HepG2 (cell line): ENCODE data around the gene ZNF444. TPM values are rescaled to one million over a fixed set of nuclear protein-coding genes. Genes with fewer than 3 reads are reported as not detected.

Source experiments
- ARID2 ChIP-seq: sonication (generic); formaldehyde crosslinking; IDR thresholded peaks from 2 replicates; pipeline ENCODE4 v1.8.1; 2022; ENCODE audit warnings: mild to moderate bottlenecking, missing genetic modification reagents, borderline replicate concordance
- BCL6 ChIP-seq: IDR thresholded peaks from 2 replicates; pipeline ENCODE4 v1.6.1; 2016; ENCODE audit warnings: missing genetic modification reagents, missing compliant biosample characterization
- EP300 ChIP-seq, 3 experiments: sonication (generic) in 1 of 3; formaldehyde crosslinking in 1 of 3; IDR thresholded peaks; 2 replicates each; pipeline versions ENCODE4 v1.5.1 to v1.6.1; 2011 to 2020; ENCODE audit warnings: low read depth in 2 of 3, low read length in 2 of 3, borderline replicate concordance in 1 of 3, improper control_type of control experiment in 1 of 3, mild to moderate bottlenecking in 1 of 3, missing genetic modification reagents in 1 of 3, moderate library complexity in 1 of 3
- ESRRA ChIP-seq: sonication (generic); formaldehyde crosslinking; IDR thresholded peaks from 2 replicates; pipeline ENCODE4 v1.5.1; 2020; ENCODE audit warnings: mild to moderate bottlenecking, low read depth, missing genetic modification reagents
- FOXA3 ChIP-seq: IDR thresholded peaks from 2 replicates; pipeline ENCODE4 v1.6.1; 2016; ENCODE audit warnings: missing genetic modification reagents, missing compliant biosample characterization
- GFI1 ChIP-seq: sonication (generic); formaldehyde crosslinking; IDR thresholded peaks from 2 replicates; pipeline ENCODE4 v1.5.0; 2020; ENCODE audit warnings: missing genetic modification reagents, mild to moderate bottlenecking, borderline replicate concordance
- HNRNPH1 ChIP-seq: fragments of 200-400 bp; formaldehyde crosslinking; optimal IDR thresholded peaks from 2 replicates; pipeline ENCODE3; 2017; ENCODE audit warnings: mild to moderate bottlenecking, low read depth, low read length
- HNRNPK ChIP-seq: fragments of 200-400 bp; formaldehyde crosslinking; IDR thresholded peaks from 2 replicates; pipeline ENCODE4 v1.6.1; 2018; ENCODE audit warnings: low read length, low read depth, moderate library complexity, mild to moderate bottlenecking; ENCODE audit not compliant: poor library complexity, severe bottlenecking
- HOXA3 ChIP-seq: sonication (generic); formaldehyde crosslinking; IDR thresholded peaks from 2 replicates; pipeline ENCODE4 v1.5.0; 2020; ENCODE audit warnings: missing genetic modification reagents
- HOXA5 ChIP-seq: sonication (generic); formaldehyde crosslinking; IDR thresholded peaks from 2 replicates; pipeline ENCODE4 v1.4.0; 2020; ENCODE audit warnings: missing genetic modification reagents
- MYPOP ChIP-seq: sonication (generic); formaldehyde crosslinking; IDR thresholded peaks from 2 replicates; pipeline ENCODE4 v1.8.1; 2023; ENCODE audit warnings: mild to moderate bottlenecking, moderate library complexity, missing genetic modification reagents
- NCOA1 ChIP-seq: sonication (generic); formaldehyde crosslinking; IDR thresholded peaks from 2 replicates; pipeline ENCODE4 v1.9.0; 2021; ENCODE audit warnings: missing genetic modification reagents
- NFIC ChIP-seq: IDR thresholded peaks from 2 replicates; pipeline ENCODE4 v1.6.1; 2012; ENCODE audit warnings: mild to moderate bottlenecking, low read length, inconsistent platforms
- NFRKB ChIP-seq: fragments of 450-650 bp; IDR thresholded peaks from 2 replicates; pipeline ENCODE4 v1.6.1; 2017
- PLRG1 ChIP-seq: fragments of 450-650 bp; conservative IDR thresholded peaks from 2 replicates; pipeline ENCODE4 v1.6.1; 2016
- TFDP2 ChIP-seq: sonication (generic); formaldehyde crosslinking; IDR thresholded peaks from 2 replicates; pipeline ENCODE4 v1.4.0; 2020; ENCODE audit warnings: missing genetic modification reagents
- ZBTB14 ChIP-seq: sonication (generic); formaldehyde crosslinking; IDR thresholded peaks from 2 replicates; pipeline ENCODE4 v1.4.0; 2020; ENCODE audit warnings: missing genetic modification reagents
- ZFY ChIP-seq: sonication (generic); formaldehyde crosslinking; IDR thresholded peaks from 2 replicates; pipeline ENCODE4 v1.4.0; 2020; ENCODE audit warnings: missing genetic modification reagents
- ZNF263 ChIP-seq: sonication (generic); formaldehyde crosslinking; IDR thresholded peaks from 2 replicates; pipeline ENCODE4 v1.4.0; 2020; ENCODE audit warnings: missing genetic modification reagents
- ZNF3 ChIP-seq: IDR thresholded peaks from 2 replicates; pipeline ENCODE4 v1.7.0; 2017; ENCODE audit warnings: inconsistent platforms
- ZNF30 ChIP-seq: sonication (generic); formaldehyde crosslinking; IDR thresholded peaks from 2 replicates; pipeline ENCODE4 v1.5.0; 2020; ENCODE audit warnings: mild to moderate bottlenecking, missing genetic modification reagents
- ZNF335 ChIP-seq: sonication (generic); formaldehyde crosslinking; IDR thresholded peaks from 2 replicates; pipeline ENCODE4 v1.4.0; 2020; ENCODE audit warnings: missing genetic modification reagents
- ZNF569 ChIP-seq: sonication (generic); formaldehyde crosslinking; IDR thresholded peaks from 2 replicates; pipeline ENCODE4 v1.5.0; 2020; ENCODE audit warnings: mild to moderate bottlenecking, missing genetic modification reagents, moderate library complexity, borderline replicate concordance
- ZNF605 ChIP-seq: sonication (generic); formaldehyde crosslinking; IDR thresholded peaks from 2 replicates; pipeline ENCODE4 v1.8.0; 2022; ENCODE audit warnings: mild to moderate bottlenecking, missing genetic modification reagents
- ZUFSP ChIP-seq: sonication (generic); formaldehyde crosslinking; IDR thresholded peaks from 2 replicates; pipeline ENCODE4 v1.9.0; 2021; ENCODE audit warnings: missing genetic modification reagents, mild to moderate bottlenecking, borderline replicate concordance
- polyA plus RNA-seq, 8 experiments: library from polyadenylated mRNA; depleted of rRNA in 3 of 8; stranded (reverse) in 7 of 8; unstranded in 1 of 8; fragments of >200 nt; fragmentation: Illumina TruSeq in 4 of 8; extraction: Trizol in 4 of 8; gene quantifications; 2 replicates each; pipeline versions ENCODE4 v1.2.1 to v1.2.3, GENCODE V29; 2011 to 2016; ENCODE audit warnings: low read depth in 4 of 8, missing spikeins in 1 of 8, mixed read lengths in 1 of 8; ENCODE audit not compliant: insufficient read depth in 1 of 8
- total RNA-seq, 5 experiments: library from RNA; depleted of rRNA; stranded (reverse); fragments of >200 nt; fragmentation: Illumina TruSeq; extraction: Trizol; gene quantifications; 2 replicates each; pipeline ENCODE4 v1.2.3, GENCODE V29; 2016; ENCODE audit warnings: low read depth in 1 of 5

ZNF444 gene
- total and polyA plus RNA-seq, 2 of the 13 experiments (the other 11 are each of a cell fraction or from before 2014, with no cell fraction given) = 27.4 to 30.3 TPM

GRCh38 chr19:56142897-56143434, 1.9 kb downstream of the ZNF444 start (continued):
- TF ChIP-seq GFI1 (CRISPR knock-in tag) (no peak), HNRNPK (no peak), HNRNPH1 (no peak), BCL6 (CRISPR knock-in tag) (peak; percentile 11; the same call in 1 of the 2 replicates), ZUFSP (no peak), ZBTB14 (CRISPR knock-in tag) (no peak), FOXA3 (no peak; the same call in 1 of the 2 replicates), ZFY (CRISPR knock-in tag) (peak; percentile 49), ZNF605 (CRISPR knock-in tag) (no peak), NFIC (no peak), EP300 (IDR thresholded peaks at IDR 0.05; ENCODE audit: low read depth in 2 of 2, low read length in 2 of 2) (no peak), EP300 (CRISPR knock-in tag; IDR thresholded peaks at IDR 0.05; ENCODE audit: borderline replicate concordance) (no peak), HOXA5 (0 out of 2 replicates have a peak, but pooled peaks have one; percentile 24), TFDP2 (CRISPR knock-in tag) (no peak), ZNF335 (no peak), ARID2 (CRISPR knock-in tag) (no peak), ZNF569 (no peak), HOXA3 (CRISPR knock-in tag) (peak; percentile 25; the same call in 1 of the 2 replicates), PLRG1 (no peak), NFRKB (no peak), MYPOP (CRISPR knock-in tag) (no peak), NCOA1 (CRISPR knock-in tag) (no peak), ZNF263 (no peak), ESRRA (CRISPR knock-in tag) (0 out of 2 replicates have a peak, but pooled peaks have one; percentile 43), ZNF30 (CRISPR knock-in tag) (0 out of 2 replicates have a peak, but pooled peaks have one; percentile 39), ZNF3 (CRISPR knock-in tag) (no peak)
